Measurements from ENCODE around the gene RHOT2.

Gene RHOT2

DNA sequence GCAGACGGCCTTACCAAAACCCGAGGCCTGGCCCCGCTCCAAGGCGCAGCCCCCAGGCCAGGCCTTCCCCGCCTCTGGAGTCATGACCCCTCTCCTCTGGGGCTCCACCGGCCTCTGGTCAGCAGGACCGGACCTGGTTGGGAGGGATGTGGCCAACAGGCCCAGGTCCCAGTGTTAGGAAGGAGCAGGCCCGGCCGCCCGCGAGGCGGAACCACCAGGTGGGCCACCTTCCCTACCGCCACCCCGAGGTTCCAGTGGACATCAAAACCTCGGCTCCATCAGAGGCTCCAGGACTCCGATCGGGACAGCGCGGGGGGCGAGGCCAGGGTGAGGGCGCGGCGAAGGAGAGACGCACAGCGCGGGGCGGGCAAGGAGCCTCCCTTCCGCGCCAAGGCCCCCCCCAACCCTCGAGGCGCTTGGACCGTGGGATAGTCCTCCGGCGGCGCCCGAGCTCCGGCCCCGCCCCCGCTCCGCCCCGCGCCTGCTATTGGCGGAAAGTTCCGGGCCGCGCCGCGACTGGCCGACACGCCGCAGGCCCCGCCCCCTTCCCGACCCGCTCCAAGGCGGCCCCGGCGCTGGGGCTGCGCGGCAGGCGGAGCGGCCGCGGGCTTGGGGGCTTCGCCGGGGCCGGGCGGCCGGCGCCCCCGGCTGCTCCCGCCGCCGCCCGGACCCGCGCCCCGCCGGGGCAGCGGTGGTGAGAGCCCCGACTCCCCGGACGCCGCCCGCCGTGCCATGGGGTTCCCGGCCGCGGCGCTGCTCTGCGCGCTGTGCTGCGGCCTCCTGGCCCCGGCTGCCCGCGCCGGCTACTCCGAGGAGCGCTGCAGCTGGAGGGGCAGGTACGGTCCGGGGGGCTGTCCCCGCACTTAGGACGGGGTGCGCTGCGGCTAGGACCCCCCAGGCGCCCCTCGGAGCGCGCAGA is 46.9 kb downstream of the RHOT2 start, which contains the start of gene METRN:
Gene METRN (plus strand): TSS at position 561 of the 919 bp plus-strand sequence. CDS start 172 bp downstream, at position 733.
- peak in 1 of 2 experiments; percentile 57 for DNase-seq (ENCODE audit: low read depth in 2 of 2)

GRCh38 chr16:715477-716199 is 47.7 kb downstream of the RHOT2 start:
- no peak for DNase-seq (ENCODE audit: low read depth in 2 of 2)

GRCh38 chr16:716200-716568 is 48.3 kb downstream of the RHOT2 start:
- no peak for DNase-seq (ENCODE audit: low read depth in 2 of 2)

DNA sequence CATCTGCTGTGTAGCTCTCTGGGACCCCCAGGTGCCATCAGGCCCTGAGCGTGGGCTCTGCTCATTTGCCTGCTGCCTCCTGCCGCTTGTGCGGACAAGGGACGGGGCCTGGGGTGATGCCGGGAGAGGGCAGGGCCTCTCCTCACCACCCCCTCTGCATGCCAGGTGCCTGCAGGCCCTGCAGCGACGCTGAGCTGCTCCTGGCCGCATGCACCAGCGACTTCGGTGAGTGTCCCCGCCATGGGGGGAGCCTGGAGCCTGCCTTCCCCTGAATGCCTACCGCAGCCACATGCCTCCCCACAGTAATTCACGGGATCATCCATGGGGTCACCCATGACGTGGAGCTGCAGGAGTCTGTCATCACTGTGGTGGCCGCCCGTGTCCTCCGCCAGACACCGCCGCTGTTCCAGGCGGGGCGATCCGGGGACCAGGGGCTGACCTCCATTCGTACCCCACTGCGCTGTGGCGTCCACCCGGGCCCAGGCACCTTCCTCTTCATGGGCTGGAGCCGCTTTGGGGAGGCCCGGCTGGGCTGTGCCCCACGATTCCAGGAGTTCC is 48.9 kb downstream of the RHOT2 start:
- no peak for DNase-seq (ENCODE audit: low read depth in 2 of 2)

DNA sequence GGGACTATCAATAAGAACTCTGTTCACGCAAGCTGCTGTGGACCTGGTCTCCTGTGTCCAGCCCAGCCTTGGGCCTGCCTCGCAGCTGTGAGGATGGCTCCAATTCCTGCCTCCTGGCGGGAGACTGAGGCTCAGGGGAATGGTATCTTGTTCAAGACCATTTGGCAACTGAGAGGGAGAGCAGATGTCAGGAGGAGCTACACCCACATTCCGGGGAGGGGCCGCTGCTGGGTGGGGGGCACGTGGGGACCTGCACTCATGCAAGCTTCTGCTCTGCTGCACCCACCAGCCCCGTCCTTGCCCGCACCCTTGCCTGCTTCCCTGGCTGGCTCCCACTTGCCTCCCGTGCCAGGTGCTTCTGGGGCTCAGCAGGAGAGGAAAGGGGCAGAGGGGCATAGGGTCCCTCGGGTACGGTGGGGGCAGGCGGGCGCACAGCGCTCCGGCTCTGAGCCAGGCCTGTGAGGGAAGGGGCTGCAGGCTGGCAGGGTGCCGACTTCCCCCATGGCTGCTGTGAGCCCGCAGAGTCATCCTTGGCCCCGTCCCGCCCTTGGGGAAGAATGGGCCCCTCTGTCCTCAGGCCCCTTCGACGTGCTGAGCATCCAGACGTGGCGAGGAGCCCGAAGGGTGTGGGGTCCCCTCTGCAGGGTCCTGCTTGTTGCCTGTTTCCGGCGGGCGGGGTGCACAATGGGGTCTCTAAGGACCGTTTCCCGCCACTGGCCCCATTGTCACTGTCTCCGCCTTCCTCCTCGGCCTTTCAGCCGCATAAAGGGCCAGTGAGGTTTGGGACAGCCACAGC is 49.7 kb downstream of the RHOT2 start:
- no peak for DNase-seq (ENCODE audit: low read depth in 2 of 2)

GRCh38 chr16:718389-718788 is 50.5 kb downstream of the RHOT2 start:
- no peak for DNase-seq (ENCODE audit: low read depth in 2 of 2)

GRCh38 chr16:718922-719321 is 51.0 kb downstream of the RHOT2 start:
- no peak for DNase-seq (ENCODE audit: low read depth in 2 of 2)

- no peak for DNase-seq (ENCODE audit: low read depth in 2 of 2)
These were observed 52.0 kb downstream of the RHOT2 start for GRCh38 chr16:719815-720446.

GRCh38 chr16:720447-720989 is 52.6 kb downstream of the RHOT2 start:
- DNase-seq (ENCODE audit: low read depth in 2 of 2), result no peak

DNA sequence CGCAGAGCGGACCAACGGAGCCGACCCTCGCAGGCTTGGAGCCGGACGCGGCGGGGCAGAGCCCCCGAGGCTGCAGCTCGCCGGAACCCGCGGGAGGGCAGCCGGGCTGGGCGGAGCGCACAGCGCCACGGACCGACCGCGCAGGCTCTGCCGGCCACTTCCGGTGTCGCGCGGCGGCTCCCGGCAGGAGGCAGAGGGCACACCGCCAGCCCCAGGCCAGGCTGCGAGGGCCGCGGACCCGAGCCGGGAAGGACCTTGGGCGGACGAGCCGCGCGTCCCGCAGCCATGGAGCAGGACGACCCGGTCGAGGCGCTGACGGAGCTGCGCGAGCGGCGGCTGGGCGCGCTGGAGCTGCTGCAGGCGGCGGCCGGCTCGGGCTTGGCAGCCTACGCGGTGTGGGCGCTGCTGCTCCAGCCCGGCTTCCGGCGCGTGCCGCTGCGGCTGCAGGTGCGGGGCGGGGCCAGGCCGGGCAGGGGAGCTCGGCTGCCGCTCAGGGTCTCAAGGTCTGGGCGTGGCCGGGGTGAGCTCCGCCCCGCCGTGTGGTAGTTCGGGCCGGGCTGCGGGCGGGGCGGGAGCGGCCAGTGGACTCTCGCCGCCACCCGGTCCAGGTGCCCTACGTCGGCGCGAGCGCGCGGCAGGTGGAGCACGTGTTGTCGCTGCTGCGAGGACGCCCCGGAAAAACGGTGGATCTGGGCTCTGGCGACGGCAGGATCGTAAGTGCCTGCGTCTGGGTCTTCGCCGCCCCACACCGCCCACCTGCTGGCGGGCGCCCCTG is 53.2 kb downstream of the RHOT2 start, which contains the start of gene ANTKMT:
Gene ANTKMT (plus strand): TSS at position 157 of the 775 bp plus-strand sequence. CDS start 129 bp downstream, at position 286.
- DNase-seq (ENCODE audit: low read depth in 2 of 2), result no peak

- no peak for DNase-seq (ENCODE audit: low read depth in 2 of 2)
These were observed 54.0 kb downstream of the RHOT2 start for GRCh38 chr16:721765-722540.

DNA sequence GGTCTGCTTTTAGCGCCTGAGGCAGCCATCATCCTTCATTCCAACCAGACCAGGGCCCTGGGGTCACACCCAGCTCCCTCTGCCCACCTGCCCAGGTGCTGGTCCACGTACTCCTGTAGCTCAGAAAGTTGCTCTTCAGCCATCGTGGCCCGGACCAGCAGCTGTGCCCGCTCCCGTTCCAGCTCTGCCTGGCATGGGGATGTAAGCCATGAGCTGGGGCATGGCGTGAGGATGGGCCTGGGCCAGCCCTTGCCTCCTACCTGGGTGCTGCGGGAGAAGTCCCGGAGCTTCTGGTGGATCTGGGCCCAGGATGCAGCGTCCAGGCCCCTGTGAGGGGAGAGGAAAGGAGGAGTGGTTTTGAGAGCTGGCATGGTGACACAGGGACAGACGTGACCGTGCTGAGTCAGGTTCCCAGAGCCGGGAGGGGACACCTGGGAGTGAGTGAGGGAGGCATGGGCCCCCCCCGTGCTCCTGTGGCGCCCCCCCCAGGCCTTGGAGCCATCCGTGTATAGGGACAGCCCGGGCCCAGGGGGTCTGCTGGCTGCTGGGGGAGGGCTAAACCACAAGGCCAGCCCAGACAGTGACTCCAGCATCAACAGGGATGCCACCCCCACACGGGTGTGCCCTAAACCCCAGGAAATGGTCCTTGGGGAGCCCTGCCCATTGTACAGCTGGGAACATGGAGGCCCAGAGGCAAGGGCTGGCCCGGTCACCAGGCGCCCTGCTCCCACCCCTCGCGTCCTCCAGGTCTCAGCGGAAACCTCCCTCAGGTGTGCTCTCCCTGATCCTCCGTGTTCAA is 55.1 kb downstream of the RHOT2 start:
- no peak for DNase-seq (ENCODE audit: low read depth in 2 of 2)

DNA sequence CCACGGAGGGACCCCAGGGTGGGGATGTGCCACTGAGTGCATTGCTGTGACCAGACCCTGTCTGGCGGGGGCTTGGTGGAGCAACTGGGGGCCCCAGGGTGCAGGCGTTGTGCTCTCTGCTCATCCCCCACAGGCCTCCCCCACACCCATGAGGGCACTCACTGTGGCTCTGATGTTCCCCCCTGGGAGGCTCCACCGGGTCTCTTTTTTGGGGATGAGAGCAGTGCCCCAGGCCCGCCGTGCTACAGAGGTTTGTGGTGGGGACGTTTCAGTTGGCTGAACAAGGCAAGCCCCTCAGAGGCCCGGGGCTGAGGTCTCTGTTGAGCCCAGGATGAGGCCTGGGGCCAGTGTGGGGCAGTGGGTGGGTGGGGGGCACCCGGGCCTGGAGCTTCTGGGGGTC is 55.8 kb downstream of the RHOT2 start:
- DNase-seq (ENCODE audit: low read depth in 2 of 2), result no peak
